PC-9 (cell line): Measurements from ENCODE around the gene RAB1B. TPM values are rescaled to one million over a fixed set of nuclear protein-coding genes. Genes with fewer than 3 reads are reported as not detected.

ENCODE experiments used
- BruUV-seq: library from RNA; stranded (reverse); fragments of 400-500 nt; replicated peaks from 2 replicates; lab custom pipeline; 2021; lab: Mats Ljungman, UMichigan
- CTCF ChIA-PET: fragments of 300-600 bp; sonication (Branson Sonifier 250); formaldehyde crosslinking; loops from one replicate; lab custom pipeline; 2022; ENCODE audit warnings: antibody characterized with exemption; lab: Charles Lee
- POLR2A ChIA-PET: fragments of 300-600 bp; sonication (Branson Sonifier 250); formaldehyde crosslinking; loops from one replicate; lab custom pipeline; 2022; ENCODE audit warnings: antibody characterized with exemption; ENCODE audit not compliant: unreplicated experiment; lab: Charles Lee
- DNase-seq, 2 experiments: peaks; one replicate each; pipeline versions ENCODE4 v3.0.0 to v3.0.0-alpha.2; 2015 to 2022; ENCODE audit warnings: mixed read lengths in 1 of 2
- H2AFZ ChIP-seq: fragments of 200-600 bp; sonication (generic); 2 replicates; pipeline ENCODE4 v1.8.1; 2017; ENCODE audit warnings: antibody characterized with exemption
- H3F3A ChIP-seq: fragments of 200-600 bp; sonication (generic); 2 replicates; pipeline ENCODE4 v1.8.1; 2017; ENCODE audit warnings: antibody characterized with exemption, mild to moderate bottlenecking, low read depth; ENCODE audit not compliant: insufficient read depth
- H3K27ac ChIP-seq: fragments of 200-600 bp; sonication (generic); 2 replicates; pipeline ENCODE4 v1.6.1; 2016; ENCODE audit warnings: mixed run types
- H3K27me3 ChIP-seq: fragments of 200-600 bp; sonication (generic); 2 replicates; pipeline ENCODE4 v1.6.1; 2016; ENCODE audit warnings: low read depth, mixed run types; ENCODE audit not compliant: insufficient read depth
- H3K36me3 ChIP-seq: fragments of 200-600 bp; sonication (generic); 2 replicates; pipeline ENCODE4 v1.6.1; 2016; ENCODE audit warnings: low read depth, mixed run types
- H3K4me1 ChIP-seq: fragments of 200-600 bp; sonication (generic); replicated peaks from 2 replicates; pipeline ENCODE4 v1.6.1; 2016; ENCODE audit warnings: mixed run types; ENCODE audit not compliant: insufficient read depth
- H3K4me2 ChIP-seq: fragments of 200-600 bp; sonication (generic); 2 replicates; pipeline ENCODE4 v1.6.1; 2017; ENCODE audit warnings: mixed run types
- H3K4me3 ChIP-seq: fragments of 200-600 bp; sonication (generic); 2 replicates; pipeline ENCODE4 v1.6.1; 2016; ENCODE audit warnings: mixed run types
- H3K79me2 ChIP-seq: fragments of 200-600 bp; sonication (generic); 2 replicates; pipeline ENCODE4 v1.6.1; 2017; ENCODE audit warnings: low read depth, mixed run types
- H3K9me2 ChIP-seq: fragments of 200-600 bp; sonication (generic); 2 replicates; pipeline ENCODE4 v1.8.1; 2017; ENCODE audit warnings: mild to moderate bottlenecking; ENCODE audit not compliant: insufficient read depth
- H3K9me3 ChIP-seq: fragments of 200-600 bp; sonication (generic); 2 replicates; pipeline ENCODE4 v1.8.1; 2016; ENCODE audit warnings: low read depth; ENCODE audit not compliant: insufficient read depth
- H4K20me1 ChIP-seq: fragments of 200-600 bp; sonication (generic); 2 replicates; pipeline ENCODE4 v1.8.1; 2017; ENCODE audit not compliant: insufficient read depth
- EZH2 ChIP-seq: fragments of 200-600 bp; sonication (generic); IDR thresholded peaks from 2 replicates; pipeline ENCODE4 v1.8.0; 2017; ENCODE audit warnings: antibody characterized with exemption, low read depth
- intact Hi-C: fragments of 100-400 bp; cut with micrococcal nuclease; formaldehyde crosslinking; loops from one replicate; pipeline ENCODE4 v1.10.0; 2022; ENCODE audit not compliant: unreplicated experiment
- total RNA-seq: library from RNA; stranded (reverse); gene quantifications from 2 replicates; pipeline ENCODE4 v1.2.3, GENCODE V29; 2021
- TF ChIP-seq, protein P1 (sequence below): fragments of 200-600 bp; sonication (generic); conservative IDR thresholded peaks from 2 replicates; pipeline ENCODE4 v1.6.1; 2017; ENCODE audit warnings: mixed run types, antibody characterized with exemption, mild to moderate bottlenecking, moderate library complexity

The RAB1B gene
- total RNA-seq, 1 experiment from 2014 or later: 232 TPM

GRCh38 chr11:66261578-66261977 is 6.9 kb upstream of the RAB1B start:
- no peak overlapping the region for H3K27ac ChIP-seq
- ChIA-PET CTCF (interaction anchor here (0.5 kb wide), 1 partner anchor 38 kb away, joined by 3 read pairs; no protein-coding TSS in a partner anchor), POLR2A (interaction anchor here (0.5 kb wide), 1 partner anchor 355 kb away, joined by 10 read pairs; no protein-coding TSS in a partner anchor)
- H4K20me1 ChIP-seq: no peaks in the 10 kb centered on the region; the same call in 1 of the 2 replicates
- H3K4me3 ChIP-seq: no peak overlapping the region
- H3F3A ChIP-seq: peaks cover 9% of the 10 kb centered on the region; the same call in 1 of the 2 replicates
- BruUV-seq: no TSS peak
- H2AFZ ChIP-seq: no peak overlapping the region
- H3K4me1 ChIP-seq: 0 out of 2 replicates have a peak, but pooled peaks cover 15% of the 10 kb centered on the region
- TF ChIP-seq EZH2: no peak
- TF ChIP-seq, protein P1, sequence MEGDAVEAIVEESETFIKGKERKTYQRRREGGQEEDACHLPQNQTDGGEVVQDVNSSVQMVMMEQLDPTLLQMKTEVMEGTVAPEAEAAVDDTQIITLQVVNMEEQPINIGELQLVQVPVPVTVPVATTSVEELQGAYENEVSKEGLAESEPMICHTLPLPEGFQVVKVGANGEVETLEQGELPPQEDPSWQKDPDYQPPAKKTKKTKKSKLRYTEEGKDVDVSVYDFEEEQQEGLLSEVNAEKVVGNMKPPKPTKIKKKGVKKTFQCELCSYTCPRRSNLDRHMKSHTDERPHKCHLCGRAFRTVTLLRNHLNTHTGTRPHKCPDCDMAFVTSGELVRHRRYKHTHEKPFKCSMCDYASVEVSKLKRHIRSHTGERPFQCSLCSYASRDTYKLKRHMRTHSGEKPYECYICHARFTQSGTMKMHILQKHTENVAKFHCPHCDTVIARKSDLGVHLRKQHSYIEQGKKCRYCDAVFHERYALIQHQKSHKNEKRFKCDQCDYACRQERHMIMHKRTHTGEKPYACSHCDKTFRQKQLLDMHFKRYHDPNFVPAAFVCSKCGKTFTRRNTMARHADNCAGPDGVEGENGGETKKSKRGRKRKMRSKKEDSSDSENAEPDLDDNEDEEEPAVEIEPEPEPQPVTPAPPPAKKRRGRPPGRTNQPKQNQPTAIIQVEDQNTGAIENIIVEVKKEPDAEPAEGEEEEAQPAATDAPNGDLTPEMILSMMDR: no peak
- intact Hi-C loops: no loop called here
- no peak overlapping the region for H3K4me2 ChIP-seq
- 0 out of 2 replicates have a peak, but pooled peaks cover 8% of the 10 kb centered on the region for H3K36me3 ChIP-seq
- no peaks in the 10 kb centered on the region for H3K9me3 ChIP-seq
- H3K79me2 ChIP-seq: peaks cover 17% of the 10 kb centered on the region
- H3K27me3 ChIP-seq: no peaks in the 10 kb centered on the region
- H3K9me2 ChIP-seq: no peaks in the 10 kb centered on the region
- DNase-seq: no peak

GRCh38 chr11:66262191-66262590 is 6.2 kb upstream of the RAB1B start:
- no peak overlapping the region for H2AFZ ChIP-seq
- peaks cover 17% of the 10 kb centered on the region for H3K79me2 ChIP-seq
- H3K36me3 ChIP-seq: 0 out of 2 replicates have a peak, but pooled peaks cover 8% of the 10 kb centered on the region
- no peak for DNase-seq
- no peak overlapping the region for H3K4me2 ChIP-seq
- BruUV-seq: no TSS peak
- H4K20me1 ChIP-seq: no peaks in the 10 kb centered on the region; the same call in 1 of the 2 replicates
- no peaks in the 10 kb centered on the region for H3K9me3 ChIP-seq
- no peak overlapping the region for H3K27ac ChIP-seq
- POLR2A ChIA-PET: interaction anchor here (0.5 kb wide), 1 partner anchor 356 kb away, joined by 10 read pairs; no protein-coding TSS in a partner anchor
- no peak for TF ChIP-seq EZH2
- intact Hi-C loops: no loop called here
- H3K4me1 ChIP-seq: 0 out of 2 replicates have a peak, but pooled peaks cover 9% of the 10 kb centered on the region
- no peaks in the 10 kb centered on the region for H3K9me2 ChIP-seq
- no peak overlapping the region for H3K4me3 ChIP-seq
- CTCF ChIA-PET: interaction anchor here (0.5 kb wide), 1 partner anchor 38 kb away, joined by 3 read pairs; no protein-coding TSS in a partner anchor
- peaks cover 9% of the 10 kb centered on the region; the same call in 1 of the 2 replicates for H3F3A ChIP-seq
- H3K27me3 ChIP-seq: no peaks in the 10 kb centered on the region

DNA sequence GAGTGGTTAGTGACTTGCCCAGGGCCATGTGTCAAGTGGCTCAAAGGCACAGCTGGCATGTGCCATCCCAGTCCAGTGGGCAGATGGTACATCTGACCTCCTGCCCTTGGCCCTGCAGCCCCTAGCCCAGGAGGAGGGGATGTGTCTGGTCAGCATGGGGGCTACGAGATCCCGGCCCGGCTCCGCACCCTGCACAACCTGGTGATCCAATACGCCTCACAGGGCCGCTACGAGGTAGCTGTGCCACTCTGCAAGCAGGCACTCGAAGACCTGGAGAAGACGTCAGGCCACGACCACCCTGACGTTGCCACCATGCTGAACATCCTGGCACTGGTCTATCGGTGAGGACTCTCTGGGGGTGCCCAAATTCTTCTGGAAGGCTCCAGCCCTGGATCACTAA is 5.7 kb upstream of the RAB1B start:
- Histone ChIP-seq H3K79me2 (peaks cover 17% of the 10 kb centered on the region), H3K4me2 (no peak overlapping the region), H3F3A (peaks cover 9% of the 10 kb centered on the region; the same call in 1 of the 2 replicates), H3K27me3 (no peaks in the 10 kb centered on the region), H2AFZ (no peak overlapping the region), H3K4me1 (0 out of 2 replicates have a peak, but pooled peaks cover 9% of the 10 kb centered on the region), H3K9me3 (no peaks in the 10 kb centered on the region), H3K9me2 (no peaks in the 10 kb centered on the region), H3K36me3 (0 out of 2 replicates have a peak, but pooled peaks cover 8% of the 10 kb centered on the region), H3K4me3 (no peak overlapping the region), H4K20me1 (no peaks in the 10 kb centered on the region; the same call in 1 of the 2 replicates), H3K27ac (no peak overlapping the region)
- BruUV-seq: no TSS peak
- ChIA-PET CTCF (no interaction called here), POLR2A (no interaction called here)
- TF ChIP-seq EZH2: no peak
- TF ChIP-seq, protein P1: no peak
- no peak for DNase-seq
- intact Hi-C loops: no loop called here
